A549 (cell line): Measurements from ENCODE around the gene VMA21. TPM values are rescaled to one million over a fixed set of nuclear protein-coding genes. Genes with fewer than 3 reads are reported as not detected.

Experiments used
- ATAC-seq, 2 experiments: fragments of 200-7000 bp in 1 of 2; fragments of >200 bp in 1 of 2; cut with Nextera tagmentation in 1 of 2; cut with Tn5 transposase in 1 of 2; 3 replicates each; pipeline versions ENCODE4 v1.8.0 to v1.9.1; 2018 to 2020; ENCODE audit warnings: mild to moderate bottlenecking in 1 of 2, moderate library complexity in 1 of 2
- CTCF ChIA-PET: fragments of 300-600 bp; sonication (Branson Sonifier 250); formaldehyde crosslinking; extraction: SDS; loops from one replicate; lab custom pipeline; 2021; ENCODE audit warnings: antibody characterized with exemption, inconsistent platforms; lab: Yijun Ruan, JAX
- POLR2A ChIA-PET: fragments of 350-600 bp; formaldehyde crosslinking; extraction: SDS; loops from one replicate; lab custom pipeline; 2021; ENCODE audit warnings: antibody characterized with exemption, inconsistent platforms; lab: Yijun Ruan, JAX
- DNase-seq, 2 experiments: peaks; one replicate each; pipeline versions ENCODE4 v3.0.0 to v3.0.0-alpha.2; 2011 to 2016; ENCODE audit warnings: low read depth in 1 of 2, low spot score in 1 of 2
- FAIRE-seq: peaks from 2 replicates; lab custom pipeline; 2011; peaks lifted over from hg19 to GRCh38; lab: Jason Lieb, UNC
- H3K27ac ChIP-seq, 2 experiments: fragments of >200 bp; sonication (Bioruptor Twin); formaldehyde crosslinking; 3 replicates each; pipeline ENCODE4 v1.5.1; 2016 to 2017
- H3K4me1 ChIP-seq: fragments of >200 bp; sonication (Bioruptor Twin); formaldehyde crosslinking; 3 replicates; pipeline ENCODE4 v1.6.1; 2016
- H3K4me2 ChIP-seq: fragments of >200 bp; sonication (Bioruptor Twin); formaldehyde crosslinking; 3 replicates; pipeline ENCODE4 v1.6.1; 2016
- H3K4me3 ChIP-seq: fragments of >200 bp; sonication (Bioruptor Twin); formaldehyde crosslinking; 3 replicates; pipeline ENCODE4 v1.5.1; 2016
- H3K9me3 ChIP-seq: fragments of >200 bp; sonication (Bioruptor Twin); formaldehyde crosslinking; 3 replicates; pipeline ENCODE4 v1.6.1; 2016
- BCL3 ChIP-seq: fragments of >200 bp; sonication (Bioruptor Twin); formaldehyde crosslinking; IDR thresholded peaks from 3 replicates; pipeline ENCODE4 v1.6.1; 2016
- BHLHE40 ChIP-seq: IDR thresholded peaks from 2 replicates; pipeline ENCODE4 v1.6.1; 2012; ENCODE audit warnings: low read depth, low read length, inconsistent platforms
- CBX2 ChIP-seq: fragments of 200-600 bp; sonication (generic); IDR thresholded peaks from 2 replicates; pipeline ENCODE4 v1.6.1; 2016; ENCODE audit warnings: low read depth, mild to moderate bottlenecking, borderline replicate concordance
- CBX8 ChIP-seq: fragments of 200-600 bp; sonication (generic); IDR thresholded peaks from 2 replicates; pipeline ENCODE4 v1.6.1; 2016
- CHD2 ChIP-seq: fragments of 150-350 bp; IDR thresholded peaks from 2 replicates; pipeline ENCODE4 v1.6.1; 2014; ENCODE audit warnings: low read length; ENCODE audit not compliant: partially characterized antibody
- CHD4 ChIP-seq: fragments of 200-600 bp; sonication (generic); IDR thresholded peaks from 2 replicates; pipeline ENCODE4 v1.6.1; 2016; ENCODE audit warnings: antibody characterized with exemption, mild to moderate bottlenecking, borderline replicate concordance
- CTCF ChIP-seq: fragments of >200 bp; sonication (Bioruptor Twin); formaldehyde crosslinking; IDR thresholded peaks from 3 replicates; pipeline ENCODE4 v1.5.1; 2016
- EHMT2 ChIP-seq: fragments of 200-600 bp; sonication (generic); IDR thresholded peaks from 2 replicates; pipeline ENCODE4 v1.6.1; 2016; ENCODE audit warnings: antibody characterized with exemption, low read depth, mild to moderate bottlenecking, moderate library complexity
- ELK1 ChIP-seq: fragments of 150-350 bp; IDR thresholded peaks from 2 replicates; pipeline ENCODE4 v1.6.1; 2014; ENCODE audit warnings: low read depth, mild to moderate bottlenecking, low read length
- FOXS1 ChIP-seq: fragments of 250-450 bp; sonication (Bioruptor Pico); IDR thresholded peaks from 2 replicates; pipeline ENCODE4 v1.5.0; 2020; ENCODE audit warnings: mild to moderate bottlenecking, moderate library complexity
- JUN ChIP-seq, 2 experiments: fragments of >200 bp; sonication (Bioruptor Twin); formaldehyde crosslinking; IDR thresholded peaks; 2 replicates in 1 of 2; 3 replicates in 1 of 2; pipeline ENCODE4 v1.6.1; 2016 to 2017
- MAX ChIP-seq: IDR thresholded peaks from 2 replicates; pipeline ENCODE4 v1.6.1; 2012
- MAZ ChIP-seq: fragments of 150-350 bp; IDR thresholded peaks from 2 replicates; pipeline ENCODE4 v1.6.1; 2014; ENCODE audit warnings: antibody characterized with exemption, low read depth, low read length, borderline replicate concordance
- MYC ChIP-seq: IDR thresholded peaks from 2 replicates; pipeline ENCODE4 v1.6.1; 2012; ENCODE audit warnings: mild to moderate bottlenecking, inconsistent platforms, low read length, improper control_type of control experiment, borderline replicate concordance
- PBX3 ChIP-seq: IDR thresholded peaks from 2 replicates; pipeline ENCODE4 v1.6.1; 2012
- POLR2A ChIP-seq: IDR thresholded peaks from 2 replicates; pipeline ENCODE4 v1.6.1; 2012; ENCODE audit warnings: mild to moderate bottlenecking, low read length
- POLR2AphosphoS2 ChIP-seq: conservative IDR thresholded peaks from 2 replicates; pipeline ENCODE4 v1.6.1; 2012; ENCODE audit warnings: low read length, improper control_type of control experiment, inconsistent platforms
- RAD21 ChIP-seq, 2 experiments: fragments of >200 bp in 1 of 2; sonication (Bioruptor Twin) in 1 of 2; formaldehyde crosslinking in 1 of 2; IDR thresholded peaks in 1 of 2; conservative IDR thresholded peaks in 1 of 2; 2 replicates in 1 of 2; 3 replicates in 1 of 2; pipeline ENCODE4 v1.6.1; 2012 to 2018; ENCODE audit warnings: inconsistent platforms in 1 of 2
- RARB ChIP-seq: fragments of 250-450 bp; sonication (Bioruptor Pico); IDR thresholded peaks from 2 replicates; pipeline ENCODE4 v1.8.0; 2021; ENCODE audit warnings: mild to moderate bottlenecking, moderate library complexity
- SMC3 ChIP-seq: fragments of >200 bp; sonication (Bioruptor Twin); formaldehyde crosslinking; IDR thresholded peaks from 3 replicates; pipeline ENCODE4 v1.6.1; 2018; ENCODE audit warnings: inconsistent platforms
- SREBF2 ChIP-seq: fragments of 450-650 bp; IDR thresholded peaks from 2 replicates; pipeline ENCODE4 v1.6.1; 2014; ENCODE audit warnings: mild to moderate bottlenecking, moderate library complexity
- USF2 ChIP-seq: fragments of 450-650 bp; IDR thresholded peaks from 2 replicates; pipeline ENCODE4 v1.6.1; 2014; ENCODE audit warnings: antibody characterized with exemption
- WGBS: methylation state at CpG from one replicate; pipeline ENCODE4 v1.1.6; 2017; ENCODE audit errors: missing lambda C conversion rate; 5-methylcytosine and 5-hydroxymethylcytosine counted together
- polyA plus RNA-seq, 4 experiments: library from polyadenylated mRNA; depleted of rRNA in 3 of 4; stranded (reverse); fragments of >200 nt; fragmentation: RNase III in 1 of 4; extraction: RNeasy Plus Mini Kit Qiagen cat#74134 plus additional on column Dnase treatment in 1 of 4; gene quantifications; 2 replicates in 3 of 4; 3 replicates in 1 of 4; pipeline ENCODE4 v1.2.3, GENCODE V29; 2011 to 2017

The VMA21 gene
- polyA plus RNA-seq, 2 of the 4 experiments (the other 2 are of a cell fraction), result 25.5 to 52.7 TPM

- TF ChIP-seq CBX8, result no peak
- TF ChIP-seq JUN (IDR thresholded peaks at IDR 0.05), result no peak
- TF ChIP-seq CHD4, result no peak
- TF ChIP-seq MYC, result no peak
- TF ChIP-seq FOXS1, result no peak
- TF ChIP-seq CHD2, result no peak
- TF ChIP-seq USF2, result no peak
- TF ChIP-seq PBX3, result no peak
- TF ChIP-seq POLR2A, result no peak
- no peak for TF ChIP-seq CBX2
- H3K4me1 ChIP-seq, result no peaks in the 10 kb centered on the region
- ChIA-PET CTCF (interaction anchor here (0.6 kb wide), 1 partner anchor 234 kb away, joined by 3 read pairs; no protein-coding TSS in a partner anchor), POLR2A (no interaction called here)
- H3K27ac ChIP-seq, result no peak overlapping the region
- FAIRE-seq, result no peak
- no peak for ATAC-seq
- H3K4me2 ChIP-seq, result no peak overlapping the region
- H3K4me3 ChIP-seq, result no peak overlapping the region
- DNase-seq, result no peak
- 26% methylated on average over 5 of the region's 7 CpGs for WGBS
- no peaks in the 10 kb centered on the region for H3K9me3 ChIP-seq
These were observed 12.2 kb upstream of the VMA21 start for GRCh38 chrX:151384807-151385206.

GRCh38 chrX:151386838-151387459, 10.1 kb upstream of the VMA21 start:
- ATAC-seq, result no peak

GRCh38 chrX:151391722-151392121, 5.3 kb upstream of the VMA21 start:
- DNase-seq (no peak), FAIRE-seq (no peak), ATAC-seq (no peak)
- WGBS, result 86% methylated on average over 9 of the region's 22 CpGs
- POLR2A ChIA-PET, result no interaction called here
- H3K4me1 ChIP-seq, result peaks cover 5% of the 10 kb centered on the region; the same call in 2 of the 3 replicates
- no peak overlapping the region for H3K4me2 ChIP-seq
- no peaks in the 10 kb centered on the region for H3K9me3 ChIP-seq
- no peak overlapping the region for H3K4me3 ChIP-seq
- CTCF ChIA-PET, result interaction anchor here (1.0 kb wide), 1 partner anchor 31 kb away, joined by 3 read pairs; no protein-coding TSS in a partner anchor
- TF ChIP-seq CBX2 (no peak), CBX8 (no peak), SREBF2 (no peak)
- H3K27ac ChIP-seq, result no peak overlapping the region

More at GRCh38 chrX:151386838-151387459, 10.1 kb upstream of the VMA21 start:
- no peak for FAIRE-seq
- TF ChIP-seq MAZ (no peak), SMC3 (no peak), MAX (no peak), CBX2 (no peak), EHMT2 (no peak), POLR2AphosphoS2 (no peak), BHLHE40 (no peak)
- WGBS, result 52% methylated on average over 3 of the region's 3 CpGs
- no peak for DNase-seq
- Histone ChIP-seq H3K4me3 (no peak overlapping the region), H3K4me1 (no peaks in the 10 kb centered on the region), H3K9me3 (no peaks in the 10 kb centered on the region), H3K27ac (no peak overlapping the region), H3K4me2 (no peak overlapping the region)
- ChIA-PET POLR2A (no interaction called here), CTCF (interaction anchor here (0.8 to 1.2 kb wide), 2 partner anchors 73 to 235 kb away, joined by 3 read pairs; no protein-coding TSS in a partner anchor)

- DNase-seq (no peak), ATAC-seq (no peak), FAIRE-seq (no peak)
- Histone ChIP-seq H3K27ac (no peak overlapping the region), H3K4me3 (no peak overlapping the region), H3K9me3 (no peaks in the 10 kb centered on the region), H3K4me2 (no peak overlapping the region), H3K4me1 (peaks cover 5% of the 10 kb centered on the region; the same call in 2 of the 3 replicates)
- ChIA-PET POLR2A (no interaction called here), CTCF (no interaction called here)
- TF ChIP-seq RARB (CRISPR knock-in tag), result no peak
- TF ChIP-seq CBX8, result no peak
- no peak for TF ChIP-seq RAD21 (conservative IDR thresholded peaks at IDR 0.05 in 1 of 2, IDR thresholded peaks at IDR 0.05 in 1 of 2)
- no peak for TF ChIP-seq MYC
- no peak for TF ChIP-seq PBX3
- no peak for TF ChIP-seq BCL3
- no peak for TF ChIP-seq CTCF
- TF ChIP-seq SREBF2, result no peak
- TF ChIP-seq BHLHE40, result no peak
- TF ChIP-seq ELK1, result no peak
- 63% methylated on average over 1 of the region's 1 CpG for WGBS
These were observed 3.5 kb upstream of the VMA21 start for GRCh38 chrX:151393514-151393913.
